Stimulated activated CD4-positive, alpha-beta T cell treated with anti-CD3 and anti-CD28 coated beads, TNF-alpha, amount 100 ng/mL, for 24 hours (primary cell): Measurements from ENCODE around the gene PARD3B.

ENCODE experiments used
- DNase-seq, 3 experiments: peaks; one replicate each; pipeline ENCODE4 v3.0.0-alpha.2; 2020; ENCODE audit warnings: low read depth in 3 of 3

PARD3B gene

DNA sequence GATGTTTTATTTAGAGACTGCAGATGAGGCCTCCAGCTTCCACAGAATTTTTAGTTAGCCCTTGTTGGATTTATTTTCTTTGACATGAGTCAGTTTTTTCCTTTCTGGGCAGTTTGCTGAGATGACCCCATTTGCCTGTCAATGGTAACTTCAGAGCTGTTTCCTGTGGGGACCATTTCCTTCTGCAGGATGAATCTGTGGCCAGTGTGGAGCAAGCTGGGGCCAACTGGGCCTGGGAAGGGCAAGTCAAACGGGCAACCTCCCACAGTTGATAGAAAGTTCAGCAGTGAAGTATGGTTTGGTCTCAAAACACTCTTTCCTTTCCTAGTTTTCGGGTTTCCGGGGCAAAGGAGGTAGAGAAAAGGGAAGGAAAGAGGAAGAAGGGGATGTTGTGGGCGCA, 845.6 kb downstream of the PARD3B start:
- DNase-seq, result no peak

DNA sequence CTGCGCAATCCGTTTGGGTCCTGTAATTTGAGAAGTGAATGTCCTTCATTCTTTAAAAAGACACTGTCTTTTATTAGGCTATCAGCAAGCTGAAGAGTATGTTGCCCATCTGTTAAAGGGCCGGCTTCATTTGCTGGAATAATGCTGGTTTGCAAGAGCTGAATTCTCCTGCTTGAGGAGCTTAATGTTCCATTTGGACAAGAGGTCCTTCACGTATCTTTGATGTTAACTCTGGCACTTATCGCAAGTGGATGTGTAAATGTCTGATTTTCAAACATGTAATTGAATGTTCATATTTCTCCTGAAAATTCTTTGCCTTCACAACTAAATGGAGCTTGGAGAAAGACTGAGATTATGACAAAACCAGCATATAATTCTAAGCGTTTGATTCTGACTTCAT, 856.2 kb downstream of the PARD3B start:
- no peak for DNase-seq

DNA sequence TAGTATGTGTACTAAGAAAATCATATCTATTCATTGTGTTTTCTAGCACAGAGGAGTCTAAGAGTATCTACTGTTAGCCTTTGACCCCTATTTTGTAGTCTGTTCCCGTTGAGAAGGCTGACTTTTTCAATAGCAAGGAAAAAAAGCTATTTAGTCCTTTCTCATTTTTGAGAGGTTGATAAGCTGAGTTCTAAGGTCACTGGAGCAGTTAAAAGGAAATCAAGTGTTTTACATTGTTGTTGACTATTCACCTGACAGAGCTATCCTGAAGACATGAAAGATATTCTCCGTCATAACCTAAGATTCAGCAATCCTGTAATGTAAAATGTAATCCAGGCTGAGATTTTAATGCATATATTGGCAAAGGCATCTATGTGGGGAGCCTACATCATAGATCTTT, 856.7 kb downstream of the PARD3B start:
- DNase-seq, result no peak

DNA sequence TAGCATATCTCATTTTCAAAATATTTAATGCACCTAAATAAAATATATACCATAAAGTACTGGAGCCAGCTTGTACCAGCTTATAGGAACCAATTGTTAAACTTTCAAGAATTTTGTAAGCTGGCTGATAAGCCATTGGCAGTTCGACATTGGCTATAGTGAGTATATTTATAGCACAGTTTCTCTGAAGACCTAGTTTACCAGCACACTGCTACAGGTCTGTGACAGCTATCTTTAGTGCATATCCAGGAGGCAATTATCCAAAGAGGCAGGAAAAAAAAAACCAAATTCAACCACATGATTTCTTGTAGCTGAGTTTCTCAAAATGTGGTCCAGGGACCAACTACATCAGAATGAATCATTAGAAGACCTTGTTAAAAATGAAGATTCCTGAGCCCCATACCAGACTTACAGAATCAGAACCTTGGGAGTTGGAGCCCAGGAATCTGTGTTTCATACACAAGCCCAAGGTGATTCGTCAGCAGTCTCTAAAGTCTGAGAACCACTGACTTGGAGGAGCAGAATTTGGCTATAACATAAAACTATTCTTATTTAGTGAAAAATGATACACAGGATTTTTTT, 858.1 kb downstream of the PARD3B start:
- no peak for DNase-seq

DNA sequence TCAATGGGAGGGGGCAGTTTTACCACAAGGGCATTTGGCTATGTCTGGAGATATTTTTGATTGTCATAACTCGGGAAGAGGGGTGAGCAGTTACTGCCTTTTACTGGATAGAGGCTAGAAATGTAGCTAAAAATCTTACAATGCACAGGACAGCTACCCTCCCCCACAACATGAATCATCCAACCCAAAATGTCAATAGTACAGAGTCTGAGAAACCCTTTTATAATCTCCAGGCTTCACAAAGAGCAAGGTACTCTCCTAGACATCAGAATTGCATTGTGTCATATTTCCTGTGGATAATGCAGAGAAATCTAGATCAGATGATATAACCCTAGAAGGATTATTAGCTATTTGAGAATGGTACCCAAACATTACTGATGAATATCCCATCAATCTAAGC, 859.9 kb downstream of the PARD3B start:
- no peak for DNase-seq

DNA sequence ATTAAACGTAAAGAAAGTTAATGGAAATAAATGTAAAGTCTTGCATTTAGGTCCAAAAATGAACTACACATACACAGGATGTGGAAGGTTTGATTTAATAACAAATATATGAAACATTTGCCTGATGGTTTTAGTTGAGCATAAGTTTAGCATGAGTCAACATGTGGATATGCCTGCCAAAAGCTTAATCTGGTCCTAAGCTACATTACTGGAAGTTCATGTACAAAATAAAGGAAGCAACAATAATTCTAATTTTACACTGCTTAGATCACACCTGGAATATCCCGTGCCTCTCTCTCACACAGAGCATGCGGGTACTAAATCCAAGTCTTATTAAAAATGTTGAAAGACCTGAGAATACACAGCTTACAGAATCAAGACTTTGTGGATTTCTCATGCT, 860.5 kb downstream of the PARD3B start:
- DNase-seq, result no peak

DNA sequence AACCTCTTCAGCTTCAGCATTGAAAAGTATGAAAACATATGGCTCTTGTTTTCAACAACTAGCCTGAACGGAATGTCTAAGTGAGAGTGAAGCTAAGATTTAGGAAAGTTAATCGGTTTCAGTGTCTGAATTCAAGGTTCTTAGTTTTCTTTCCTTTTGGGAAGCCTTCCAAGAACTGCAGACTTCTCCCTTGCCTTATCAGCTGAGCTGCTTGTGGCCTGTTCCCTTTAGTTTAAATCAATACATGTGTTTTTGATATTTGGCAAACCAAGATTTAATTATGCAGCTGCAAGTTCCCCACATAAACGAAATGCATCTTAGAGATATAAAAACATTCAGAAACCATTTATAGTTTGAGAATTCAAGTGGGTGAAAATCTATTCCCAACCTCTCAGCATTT, 862.7 kb downstream of the PARD3B start:
- DNase-seq, result no peak

DNA sequence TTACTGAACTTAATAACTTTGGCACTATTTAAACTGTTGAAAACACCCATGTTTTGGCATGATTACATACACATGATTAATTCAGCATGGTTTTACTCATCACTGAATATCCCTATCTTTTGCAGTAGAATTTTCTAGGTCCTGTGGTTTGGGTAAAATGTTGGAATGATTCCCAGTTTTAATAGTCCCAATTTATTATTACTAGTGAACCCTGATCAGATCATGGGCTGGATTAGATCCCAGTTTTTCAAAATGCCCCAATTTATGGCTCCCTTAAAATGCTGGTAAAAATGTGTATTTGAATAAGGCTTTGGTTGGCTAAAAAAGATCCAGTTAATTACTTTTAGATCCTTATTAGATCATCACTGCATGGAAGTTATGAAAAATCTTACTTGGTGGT, 863.4 kb downstream of the PARD3B start:
- no peak for DNase-seq

DNA sequence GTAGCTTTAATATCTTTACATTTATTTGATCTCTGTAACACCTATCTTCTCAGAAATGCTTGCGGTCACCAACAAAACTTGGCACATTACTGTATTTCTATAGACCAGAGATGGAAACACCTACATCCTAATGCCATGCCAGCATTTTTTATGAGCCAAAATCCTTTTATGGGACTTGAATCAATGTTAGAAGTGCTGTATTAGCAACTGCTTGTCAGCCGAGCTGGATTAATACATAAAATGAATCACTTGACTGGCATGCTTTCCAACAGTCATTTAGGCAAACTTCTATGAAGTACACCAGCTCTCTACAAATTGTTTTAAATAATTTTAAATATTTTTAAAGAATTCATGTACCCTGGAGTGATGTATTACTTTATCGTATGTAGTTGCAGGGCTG, 864.1 kb downstream of the PARD3B start:
- DNase-seq, result no peak

DNA sequence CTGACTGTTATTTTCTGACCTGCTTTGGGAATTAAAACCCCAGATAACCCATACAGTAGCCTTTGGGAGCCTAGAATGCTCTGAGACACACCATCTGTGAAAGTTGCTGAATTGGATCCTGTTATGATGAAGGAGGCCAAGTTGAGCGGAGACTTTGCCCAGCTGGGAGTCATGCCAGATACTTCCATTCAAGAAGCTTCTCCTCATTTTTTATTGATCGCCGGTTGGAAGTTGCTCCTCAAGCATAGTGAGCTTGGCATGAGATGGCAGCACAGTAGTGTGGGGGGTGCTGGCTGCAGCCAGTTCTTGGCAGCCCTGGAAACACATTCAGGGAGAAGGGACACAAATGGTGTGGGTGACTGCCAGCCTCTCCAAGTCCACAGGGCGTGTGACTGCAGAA, 866.3 kb downstream of the PARD3B start:
- DNase-seq, result no peak

DNA sequence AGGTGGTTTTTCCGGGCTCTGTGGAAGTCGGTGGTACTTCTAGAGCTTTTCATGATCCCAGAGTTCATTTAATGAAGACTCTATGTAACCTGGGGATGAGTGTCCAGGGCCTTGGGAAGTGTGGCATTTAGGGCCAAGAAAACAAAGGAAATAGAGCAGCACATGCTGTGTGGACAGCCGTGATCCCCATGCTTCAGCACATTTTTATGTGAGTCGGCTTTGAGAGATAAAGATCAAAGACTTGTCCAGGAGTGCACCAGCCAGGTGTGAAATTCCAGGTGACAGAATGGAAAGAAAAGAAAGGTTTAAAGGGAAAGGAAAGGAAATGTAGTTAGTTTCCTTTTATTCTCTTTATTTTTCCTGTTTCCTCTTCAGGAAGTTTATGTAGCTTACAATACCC, 879.1 kb downstream of the PARD3B start:
- DNase-seq, result no peak

DNA sequence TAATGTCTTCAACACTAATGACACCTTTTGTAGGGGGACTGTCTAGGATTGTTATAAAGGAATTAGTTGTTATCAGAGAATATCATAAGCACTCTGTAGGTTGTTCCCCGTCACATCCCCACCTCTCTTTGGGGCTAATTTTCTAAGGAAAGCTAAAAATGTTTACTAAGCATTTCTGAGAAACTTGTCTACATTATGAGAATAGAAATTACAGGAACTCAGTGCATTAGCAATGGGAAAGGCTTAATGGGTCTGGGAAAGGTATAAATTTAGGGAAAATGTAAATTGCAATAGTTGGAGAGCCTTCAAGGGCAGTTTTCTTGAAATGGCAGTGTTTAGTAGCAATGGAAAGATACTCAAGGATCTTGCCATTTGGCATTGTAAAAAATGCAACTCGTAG, 879.8 kb downstream of the PARD3B start:
- DNase-seq, result no peak

DNA sequence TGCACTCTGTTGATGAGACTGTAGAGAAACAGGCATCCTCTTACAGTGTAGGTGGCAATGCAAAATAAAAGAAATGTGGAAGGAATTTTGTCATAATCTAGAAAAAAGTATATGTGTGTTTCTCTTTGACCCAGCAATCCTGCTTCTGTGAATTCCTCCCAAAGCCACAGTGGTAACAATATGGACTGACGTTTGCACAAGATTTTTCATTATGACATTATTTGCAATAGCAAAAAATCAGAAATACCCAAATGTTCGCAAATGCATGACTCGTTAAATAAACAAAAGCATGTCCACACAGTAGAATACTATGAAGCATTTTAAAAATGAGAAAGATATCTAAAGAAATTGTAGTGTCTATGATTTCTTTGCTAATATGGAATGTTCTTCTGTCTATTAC, 881.8 kb downstream of the PARD3B start:
- no peak for DNase-seq

DNA sequence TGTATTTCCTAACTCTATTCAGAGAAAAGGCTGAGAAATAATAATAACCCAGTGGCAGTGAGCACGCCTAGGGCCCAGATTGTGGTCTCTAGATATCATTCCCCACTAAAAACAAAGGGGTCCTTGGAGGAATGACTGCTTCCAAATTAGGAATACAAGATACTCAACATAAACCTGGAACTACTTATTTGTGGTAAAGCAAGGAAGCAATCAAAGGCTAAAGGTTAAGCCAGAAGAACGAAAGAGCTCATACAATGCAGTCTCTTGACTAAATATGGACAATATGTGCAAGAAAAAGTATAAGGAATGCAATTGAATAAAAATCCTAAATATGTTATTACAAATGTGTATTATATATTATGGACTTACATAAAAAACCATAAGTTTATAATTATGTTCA, 883.5 kb downstream of the PARD3B start:
- no peak for DNase-seq

DNA sequence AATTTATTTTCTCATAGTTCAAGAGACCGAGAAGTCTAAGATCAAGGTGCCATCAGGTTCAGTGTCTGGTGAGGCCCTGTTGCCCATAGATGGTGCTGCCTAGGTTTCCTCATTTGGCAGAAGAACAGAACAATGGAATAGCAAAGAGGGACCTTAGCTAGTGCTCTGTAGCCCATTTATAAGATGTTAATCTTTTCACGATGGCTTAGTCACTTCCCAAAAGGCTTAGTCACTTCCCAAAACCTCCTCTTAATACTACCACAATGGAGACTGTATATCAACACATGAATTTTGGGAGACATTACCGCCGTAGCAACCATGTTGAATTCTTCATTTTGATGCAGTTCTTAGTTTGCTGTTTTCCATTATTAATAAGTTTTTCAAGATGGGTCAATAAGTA, 890.7 kb downstream of the PARD3B start:
- no peak for DNase-seq

DNA sequence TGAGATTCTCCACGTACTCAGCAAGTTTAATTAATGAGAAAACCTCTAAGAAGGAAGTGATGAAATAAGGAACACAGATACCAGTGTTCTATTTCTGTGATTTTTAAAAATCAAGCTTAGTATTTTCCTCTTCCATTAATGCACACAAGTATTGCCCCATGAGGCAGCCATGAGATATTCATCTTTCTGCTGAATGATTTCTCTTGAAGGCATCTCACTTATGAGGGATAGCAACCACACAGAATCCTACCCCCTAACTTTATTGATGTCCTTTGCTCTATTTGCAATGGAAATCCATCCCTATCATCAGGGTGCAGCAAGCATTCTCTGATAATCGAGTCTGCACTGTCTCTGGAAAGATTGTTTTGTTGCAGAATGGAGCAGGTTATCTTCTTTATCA, 893.0 kb downstream of the PARD3B start:
- no peak for DNase-seq

DNA sequence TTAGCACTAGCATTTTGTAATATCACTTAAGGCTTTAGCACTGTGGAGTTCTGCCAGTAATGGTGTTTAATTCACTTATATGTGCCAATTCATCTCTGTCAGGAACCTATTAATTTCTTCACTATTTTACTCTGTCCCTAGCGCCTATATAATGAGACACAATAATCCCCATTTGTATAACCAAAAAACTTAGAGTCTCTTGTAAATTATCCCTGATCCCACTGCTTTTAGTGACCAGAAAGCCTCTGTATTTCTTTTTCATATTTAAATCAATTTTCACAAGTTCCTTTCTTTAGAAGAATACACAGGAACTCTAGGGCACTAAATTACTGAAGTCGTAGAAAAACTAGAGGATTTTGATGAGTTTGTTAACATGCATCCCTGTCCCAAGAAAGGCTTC, 894.3 kb downstream of the PARD3B start:
- no peak for DNase-seq

DNA sequence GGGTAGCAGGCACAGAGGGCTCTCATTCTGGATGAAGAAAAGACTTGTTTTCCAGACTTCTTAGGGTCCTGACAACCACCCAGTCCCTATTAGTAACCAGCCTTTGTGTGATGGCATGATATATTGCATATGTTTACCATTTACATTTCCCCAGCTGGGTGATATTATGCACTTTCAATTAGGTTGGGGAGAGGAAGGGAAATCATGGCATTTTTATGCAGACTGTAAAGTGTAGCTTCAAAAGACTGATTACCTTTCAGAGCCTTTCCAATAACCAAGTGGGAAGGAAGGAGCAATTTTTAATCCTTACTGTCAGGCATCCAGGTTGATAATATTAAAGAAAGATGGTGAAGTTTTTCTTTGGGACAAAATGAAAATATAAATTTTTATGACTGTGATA, 896.2 kb downstream of the PARD3B start:
- no peak for DNase-seq

DNA sequence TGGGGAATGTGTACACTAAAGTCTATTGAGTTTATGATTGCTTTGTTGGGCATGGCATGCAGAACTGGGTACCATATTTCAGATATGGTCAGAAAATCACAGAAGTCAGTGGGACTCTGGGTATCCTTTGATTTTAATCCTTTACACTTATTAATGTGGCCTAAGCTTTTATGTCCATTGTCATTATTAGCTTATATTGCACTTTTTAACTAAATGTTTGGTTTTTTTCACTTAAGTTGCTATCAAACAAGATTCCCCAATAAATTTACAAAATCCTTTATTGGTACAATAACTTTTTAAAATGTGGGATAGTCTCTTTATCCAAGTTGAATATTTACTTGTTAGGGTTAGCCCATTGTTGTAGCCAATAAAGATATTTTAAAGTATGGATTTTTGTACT, 902.9 kb downstream of the PARD3B start:
- no peak for DNase-seq

DNA sequence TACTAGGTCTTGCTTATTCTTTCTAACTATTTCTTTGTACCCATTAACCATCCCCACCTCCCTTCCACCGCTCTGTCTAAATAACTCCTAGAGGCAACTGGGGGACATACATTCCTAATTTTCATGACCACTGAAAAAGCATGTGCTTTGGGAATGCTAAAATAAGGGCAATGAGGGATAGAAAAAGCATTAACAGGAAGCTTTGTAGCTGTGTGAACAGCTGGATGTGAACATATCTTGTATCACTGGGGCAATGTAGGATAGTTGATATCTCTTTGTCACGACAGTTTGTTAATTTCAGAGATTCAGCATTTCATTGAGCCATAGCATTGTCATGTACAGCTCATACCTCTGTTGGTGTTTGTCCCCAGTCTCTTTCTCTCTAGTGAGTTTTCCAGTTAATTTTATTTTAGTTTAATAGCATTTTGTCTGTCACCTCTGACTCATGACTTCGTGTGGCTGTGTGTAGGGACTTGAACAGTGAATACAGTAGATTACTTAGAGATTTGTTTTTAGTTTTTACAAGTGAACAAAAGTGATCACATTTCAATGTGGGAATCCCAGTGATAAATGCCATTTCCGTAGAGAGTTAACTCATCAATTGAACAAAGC, 906.7 kb downstream of the PARD3B start:
- DNase-seq, result no peak

DNA sequence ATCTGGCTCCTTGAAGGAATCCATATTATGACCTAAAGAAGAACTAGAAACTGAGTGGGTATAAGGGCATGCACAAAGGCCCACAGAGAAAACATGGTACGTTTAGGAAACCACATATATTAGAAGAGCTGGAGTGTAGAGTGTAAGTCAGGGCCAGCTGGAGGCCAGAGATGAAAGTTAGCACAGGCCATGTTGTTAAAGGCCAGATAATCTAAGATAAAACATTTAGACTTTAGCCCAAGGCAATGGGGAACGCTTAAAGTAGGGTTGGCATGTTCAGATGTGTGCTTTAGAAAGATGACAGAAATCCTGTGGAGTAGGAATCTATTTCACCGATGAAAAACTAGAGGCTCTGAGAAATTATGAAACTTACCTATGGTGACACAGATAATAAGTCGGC, 907.9 kb downstream of the PARD3B start:
- DNase-seq, result no peak

DNA sequence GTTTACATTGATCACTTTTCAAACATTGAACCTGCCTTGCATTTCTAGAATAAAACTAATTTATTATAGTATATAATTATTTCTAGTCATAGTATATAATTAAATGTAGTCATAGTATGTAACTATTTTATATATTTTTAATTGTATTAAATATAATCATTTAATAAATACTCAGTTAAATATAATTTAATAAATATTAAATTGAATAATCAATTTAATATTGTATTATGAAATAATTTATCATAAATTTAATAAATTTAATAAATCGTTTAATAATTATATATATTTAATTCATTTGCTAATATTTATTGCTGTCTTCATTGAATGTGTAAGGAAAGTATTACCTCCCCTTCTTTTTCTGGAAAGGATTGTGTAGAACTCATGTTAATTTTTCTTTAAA, 911.4 kb downstream of the PARD3B start:
- no peak for DNase-seq

DNA sequence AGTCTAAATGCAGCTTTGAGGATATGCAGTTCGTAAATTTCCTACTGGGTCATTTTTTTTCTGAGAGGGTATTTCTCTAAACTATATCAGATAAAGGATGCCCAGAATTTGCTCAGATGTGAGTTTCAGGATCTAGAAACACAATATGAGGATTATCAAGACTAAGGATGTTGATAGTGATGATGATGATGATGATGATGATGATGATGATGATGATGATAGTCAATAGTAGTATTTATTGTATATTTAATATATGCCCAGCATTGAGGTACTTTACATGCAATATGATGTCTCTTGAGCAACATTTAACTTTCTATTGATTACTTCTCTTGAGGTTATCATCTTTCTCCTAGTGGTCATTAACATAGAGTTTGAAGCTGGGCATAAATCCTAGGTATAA, 914.9 kb downstream of the PARD3B start:
- no peak for DNase-seq

DNA sequence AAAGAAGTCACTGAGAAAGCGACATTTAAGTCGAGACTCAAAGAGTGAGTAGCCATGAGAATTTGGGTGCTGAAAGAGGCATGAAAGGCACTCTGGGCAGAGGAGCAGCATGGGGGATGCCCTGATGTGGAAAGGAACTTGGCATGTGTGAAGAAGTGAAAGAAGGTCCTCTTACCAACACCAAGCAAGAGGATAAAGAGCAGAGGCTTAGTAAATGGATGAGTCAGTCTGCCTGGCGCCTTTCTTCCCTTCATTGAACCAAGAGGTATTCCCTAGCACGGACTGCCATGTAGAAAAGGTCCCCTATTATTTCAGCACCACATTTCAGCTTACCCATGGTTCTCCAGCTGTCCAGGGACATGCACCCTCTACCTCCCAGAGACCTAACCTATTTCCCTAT, 915.9 kb downstream of the PARD3B start:
- no peak for DNase-seq
